Tibial nerve (tissue), 4 donors: ENCODE results near the gene HDAC11.

Source experiments
- CTCF ChIP-seq, 5 experiments: fragments of 200-600 bp in 3 of 5; fragments of 450-650 bp in 2 of 5; sonication (generic) in 3 of 5; IDR thresholded peaks; one replicate each; pipeline ENCODE4 v1.5.1; 2016 to 2019; ENCODE audit warnings: antibody characterized with exemption in 5 of 5, mild to moderate bottlenecking in 3 of 5, moderate library complexity in 2 of 5
- EP300 ChIP-seq, 2 donors: sonication (generic); formaldehyde crosslinking; IDR thresholded peaks; one replicate each; pipeline ENCODE4 v1.6.1; 2017; ENCODE audit warnings: antibody characterized with exemption in 2 of 2, mild to moderate bottlenecking in 1 of 2

- TF ChIP-seq CTCF (IDR thresholded peaks at IDR 0.05) (no peak), EP300 (IDR thresholded peaks at IDR 0.05) (no peak)
These were observed 21.4 kb downstream of the HDAC11 start for GRCh38 chr3:13501521-13501920.
